ENCODE data around the gene RNF151.

RNF151 gene

GRCh38 chr16:2015947-2016208 is 49.2 kb downstream of the RNF151 start:
- TF ChIP-seq MAX (IDR thresholded peaks at IDR 0.05; ENCODE audit: low read depth, low read length) (no peak), CTCF (IDR thresholded peaks at IDR 0.05; ENCODE audit: low read depth, low read length) (no peak), MYC (IDR thresholded peaks at IDR 0.05; ENCODE audit: low read depth, low read length) (no peak), POLR2A (IDR thresholded peaks at IDR 0.05; ENCODE audit: extremely low read depth, insufficient read length) (no peak)
- H3K4me3 ChIP-seq (ENCODE audit: low read depth, low read length) = no peak overlapping the region
- no peak for DNase-seq (ENCODE audit: low read depth)

GRCh38 chr16:2016407-2016922 is 49.8 kb downstream of the RNF151 start:
- peak; percentile 70 for TF ChIP-seq CTCF (IDR thresholded peaks at IDR 0.05; ENCODE audit: low read depth, low read length)
- no peak for TF ChIP-seq POLR2A (IDR thresholded peaks at IDR 0.05; ENCODE audit: extremely low read depth, insufficient read length)
- no peak for TF ChIP-seq MAX (IDR thresholded peaks at IDR 0.05; ENCODE audit: low read depth, low read length)
- peak; percentile 56 for DNase-seq (ENCODE audit: low read depth)
- H3K4me3 ChIP-seq (ENCODE audit: low read depth, low read length) = no peak overlapping the region
